Activated CD4-positive, alpha-beta memory T cell treated with anti-CD3 and anti-CD28 coated beads for 36 hours (primary cell): ENCODE data around the gene CLDN7. TPM values are rescaled to one million over a fixed set of nuclear protein-coding genes. Genes with fewer than 3 reads are reported as not detected.

Experiments
- CTCF ChIA-PET: fragments of 350-600 bp; sonication (Branson Sonifier 250); formaldehyde crosslinking; loops from one replicate; lab custom pipeline; 2021; ENCODE audit warnings: antibody characterized with exemption, inconsistent platforms; lab: Charles Lee
- POLR2A ChIA-PET: fragments of 350-600 bp; sonication (Branson Sonifier 250); formaldehyde crosslinking; loops from one replicate; lab custom pipeline; 2021; ENCODE audit warnings: antibody characterized with exemption; lab: Charles Lee
- DNase-seq: peaks from one replicate; pipeline ENCODE4 v3.0.0-alpha.2; 2020
- H3K27ac Mint-ChIP-seq: one replicate; pipeline ENCODE4 v1.8.0; 2021; ENCODE audit warnings: mixed read lengths
- H3K27me3 Mint-ChIP-seq: one replicate; pipeline ENCODE4 v1.8.0; 2021; ENCODE audit warnings: mixed read lengths
- H3K36me3 Mint-ChIP-seq: one replicate; pipeline ENCODE4 v1.8.0; 2021; ENCODE audit warnings: mixed read lengths
- H3K4me1 Mint-ChIP-seq: one replicate; pipeline ENCODE4 v1.8.0; 2021; ENCODE audit warnings: low read depth, mixed read lengths
- H3K4me3 Mint-ChIP-seq: one replicate; pipeline ENCODE4 v1.8.0; 2021; ENCODE audit warnings: mild to moderate bottlenecking, mixed read lengths
- H3K9me3 Mint-ChIP-seq: one replicate; pipeline ENCODE4 v1.8.0; 2021; ENCODE audit warnings: mixed read lengths
- intact Hi-C: fragments of 100-400 bp; cut with micrococcal nuclease; formaldehyde crosslinking; loops from one replicate; pipeline ENCODE4 v1.15.1; 2023
- total RNA-seq, 2 experiments: library from RNA; stranded (reverse); gene quantifications; one replicate each; pipeline ENCODE4 v1.2.3, GENCODE V29; 2021

Gene CLDN7
- total RNA-seq, 2 experiments from 2014 or later = 1.5 to 1.6 TPM

DNA sequence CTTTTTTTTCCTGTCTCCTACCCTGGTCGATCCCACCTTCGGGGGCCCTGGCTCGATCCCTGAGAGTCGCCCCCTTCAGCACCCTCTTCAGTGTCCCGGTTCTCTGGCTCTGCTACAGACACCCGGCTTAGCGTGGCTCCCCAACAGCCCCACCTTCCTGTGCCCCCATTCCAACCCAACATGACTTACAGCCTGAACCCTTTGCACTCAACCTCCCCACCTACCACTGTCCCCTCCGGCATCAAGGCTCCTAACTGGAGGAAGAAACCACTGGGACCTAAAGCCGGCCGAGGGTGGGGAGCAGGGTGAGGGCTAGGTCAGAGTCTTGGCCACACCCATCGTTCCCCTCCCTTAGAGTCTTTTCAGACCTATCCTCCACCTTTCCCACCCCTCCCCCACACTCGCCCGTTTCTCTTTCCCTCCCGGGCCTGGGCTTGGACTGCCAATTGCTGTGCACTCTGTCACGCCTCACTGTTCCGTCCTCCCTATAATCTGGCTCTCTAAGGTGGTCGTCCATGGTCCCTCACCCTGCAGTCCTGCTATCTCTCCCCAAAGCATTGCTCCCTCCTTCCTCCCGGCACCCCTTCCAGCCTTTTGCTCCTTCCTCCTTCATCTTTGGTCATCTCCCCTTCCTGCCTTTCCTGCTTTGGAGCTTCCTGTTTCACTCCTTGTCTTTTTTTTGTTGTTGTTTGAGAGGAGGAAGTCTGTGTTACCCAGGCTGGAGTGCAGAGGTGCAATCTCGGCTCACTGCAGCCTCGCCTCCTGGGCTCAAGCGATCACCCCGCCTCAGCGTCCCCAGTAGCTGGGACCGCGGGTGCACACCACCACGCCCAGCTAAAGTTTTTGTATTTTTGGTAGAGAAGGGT lies 890 bp upstream of the CLDN7 start:
- peaks cover 26% of the 10 kb centered on the region for H3K4me1 Mint-ChIP-seq
- H3K9me3 Mint-ChIP-seq = no peaks in the 10 kb centered on the region
- CTCF ChIA-PET = interaction anchor here (4.6 kb wide), 1 partner anchor 34 kb away, joined by 29 read pairs; no protein-coding TSS in a partner anchor
- intact Hi-C loops = no loop called here
- POLR2A ChIA-PET = no interaction called here
- H3K27me3 Mint-ChIP-seq = peaks cover 21% of the 10 kb centered on the region
- H3K4me3 Mint-ChIP-seq = peak overlapping the region; percentile 52
- H3K27ac Mint-ChIP-seq = no peak overlapping the region
- DNase-seq = peak; percentile 49
- H3K36me3 Mint-ChIP-seq = peaks cover 6% of the 10 kb centered on the region

DNA sequence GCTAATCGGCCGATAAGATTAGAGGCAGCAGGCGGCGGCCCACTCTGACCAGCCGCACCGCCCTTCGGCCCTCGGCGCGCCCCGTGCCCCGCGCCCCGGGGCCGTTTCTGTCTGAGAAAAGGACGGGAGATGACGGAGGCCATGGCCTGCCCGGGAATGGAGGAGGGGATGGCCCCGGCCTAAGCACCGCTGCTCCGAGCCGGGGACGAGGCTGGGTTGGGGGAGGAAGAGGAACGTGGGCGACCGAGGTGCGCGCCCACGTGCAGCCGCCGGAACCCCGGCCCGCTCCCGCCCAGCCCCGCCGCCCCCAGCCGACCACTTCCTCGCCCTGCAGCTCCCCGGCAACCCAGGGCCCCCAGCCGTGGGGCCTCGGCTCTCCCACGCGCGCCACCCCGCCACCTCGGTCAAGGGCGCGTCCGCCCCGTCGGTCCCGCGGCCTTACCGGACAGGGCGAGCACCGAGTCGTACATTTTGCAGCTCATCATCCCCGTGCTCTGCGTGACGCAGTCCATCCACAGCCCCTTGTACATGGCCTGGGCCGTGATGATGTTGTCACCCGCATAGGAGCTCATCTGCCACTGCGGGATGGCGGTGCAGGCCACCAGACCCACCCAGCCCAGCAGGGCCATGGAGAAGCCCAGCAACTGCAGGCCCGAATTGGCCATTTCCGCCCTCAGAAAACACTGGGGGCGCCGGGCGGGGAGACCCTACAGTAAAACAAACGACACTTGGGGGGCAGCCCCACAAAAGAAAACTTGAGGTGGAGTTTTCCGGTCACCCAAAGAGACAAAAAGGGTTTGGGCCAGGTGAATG lies 693 bp downstream of the CLDN7 start:
- Mint-ChIP-seq H3K9me3 (no peaks in the 10 kb centered on the region), H3K36me3 (peaks cover 10% of the 10 kb centered on the region), H3K4me1 (peaks cover 26% of the 10 kb centered on the region), H3K27me3 (peaks cover 18% of the 10 kb centered on the region), H3K4me3 (peak overlapping the region; percentile 53), H3K27ac (peak overlapping the region; percentile 28)
- ChIA-PET POLR2A (interaction anchor here (1.1 kb wide), 1 partner anchor 10 kb away, joined by 3 read pairs; the partner anchor contains the start of gene CTDNEP1), CTCF (interaction anchor here (0.6 kb wide), 1 partner anchor 426 kb away, joined by 3 read pairs; the partner anchor contains the start of gene TP53)
- DNase-seq = peak; percentile 33
- intact Hi-C loops = no loop called here

DNA sequence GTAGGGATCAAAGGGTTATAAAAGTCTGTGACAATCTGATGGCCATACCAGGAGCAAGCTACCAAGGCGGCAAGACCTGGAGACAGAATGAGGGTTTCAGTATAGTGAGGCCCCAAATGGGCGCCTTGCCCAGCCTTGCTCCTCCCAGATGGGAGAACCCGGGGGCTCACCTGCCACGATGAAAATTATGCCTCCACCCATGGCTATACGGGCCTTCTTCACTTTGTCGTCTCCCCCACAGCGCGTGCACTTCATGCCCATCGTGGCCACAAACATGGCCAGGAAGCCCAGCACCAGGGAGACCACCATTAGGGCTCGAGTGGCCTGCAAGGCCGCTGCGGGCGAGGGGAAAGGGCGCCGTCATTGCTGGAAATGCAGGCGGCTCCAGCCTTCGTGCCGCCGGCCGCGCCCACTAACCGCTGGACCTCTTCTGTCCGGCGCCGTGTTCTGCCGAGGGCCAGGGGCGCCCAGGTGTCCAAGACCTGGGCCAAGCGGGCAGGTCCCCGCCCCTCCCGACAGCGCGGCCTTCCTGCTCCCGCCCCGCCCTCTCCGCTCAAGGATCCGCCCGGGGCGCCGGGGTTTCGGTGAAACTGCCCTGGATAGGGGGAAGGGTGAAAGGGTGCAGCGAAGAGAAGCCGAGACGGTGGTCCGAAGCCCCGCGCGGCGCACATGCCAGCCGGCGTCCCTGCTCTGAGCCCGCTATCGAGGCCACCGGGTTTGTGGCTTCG lies 1.5 kb downstream of the CLDN7 start:
- Mint-ChIP-seq H3K27me3 (peaks cover 18% of the 10 kb centered on the region), H3K9me3 (no peaks in the 10 kb centered on the region), H3K4me1 (peaks cover 26% of the 10 kb centered on the region), H3K36me3 (peaks cover 14% of the 10 kb centered on the region), H3K27ac (no peak overlapping the region), H3K4me3 (peak overlapping the region; percentile 12)
- DNase-seq = peak; percentile 35
- POLR2A ChIA-PET = interaction anchor here (1.1 kb wide), 1 partner anchor 9 kb away, joined by 3 read pairs; the partner anchor contains the start of gene CTDNEP1
- CTCF ChIA-PET = interaction anchor here (0.8 kb wide), 1 partner anchor 10 kb away, joined by 3 read pairs; no protein-coding TSS in a partner anchor
- intact Hi-C loops = no loop called here

DNA sequence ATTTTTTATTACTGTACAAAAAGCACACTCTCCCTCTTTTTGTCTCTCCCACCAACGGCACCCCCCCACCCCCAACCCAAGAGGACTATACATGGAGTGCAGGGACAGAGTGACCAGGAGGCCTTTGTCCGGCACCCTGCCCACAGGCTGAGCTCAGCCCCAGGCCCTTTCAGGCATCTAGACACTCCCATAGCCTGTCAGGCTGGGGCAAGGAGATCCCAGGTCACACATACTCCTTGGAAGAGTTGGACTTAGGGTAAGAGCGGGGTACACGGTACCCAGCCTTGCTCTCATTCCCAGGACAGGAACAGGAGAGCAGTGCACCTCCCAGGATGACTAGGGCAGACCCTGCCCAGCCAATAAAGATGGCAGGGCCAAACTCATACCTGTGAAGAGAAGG lies 2.1 kb downstream of the CLDN7 start:
- ChIA-PET CTCF (interaction anchor here (0.8 kb wide), 1 partner anchor 10 kb away, joined by 3 read pairs; no protein-coding TSS in a partner anchor), POLR2A (interaction anchor here (1.1 kb wide), 1 partner anchor 23 kb away, joined by 4 read pairs; no protein-coding TSS in a partner anchor)
- H3K9me3 Mint-ChIP-seq = no peaks in the 10 kb centered on the region
- H3K36me3 Mint-ChIP-seq = peaks cover 14% of the 10 kb centered on the region
- H3K4me3 Mint-ChIP-seq = peak overlapping the region; percentile 23
- H3K27ac Mint-ChIP-seq = no peak overlapping the region
- peaks cover 18% of the 10 kb centered on the region for H3K27me3 Mint-ChIP-seq
- DNase-seq = peak; percentile 9
- H3K4me1 Mint-ChIP-seq = peaks cover 26% of the 10 kb centered on the region
- intact Hi-C loops = no loop called here

DNA sequence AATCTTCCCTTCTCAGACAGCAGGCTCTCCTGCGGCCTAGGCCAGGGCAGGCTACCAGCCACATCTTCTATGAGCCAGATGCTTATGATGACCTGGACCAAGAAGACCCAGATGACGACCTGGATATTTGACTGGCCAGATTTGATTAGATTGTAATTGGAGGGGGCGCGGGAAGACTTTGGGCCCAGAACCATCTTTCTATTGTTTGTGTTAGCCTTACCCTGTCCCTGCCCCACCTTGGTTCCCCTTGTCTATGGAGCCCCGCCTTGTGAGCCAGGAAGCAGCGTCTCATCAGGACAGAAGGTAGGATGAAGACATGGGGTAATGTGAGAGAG lies 2.8 kb downstream of the CLDN7 start:
- intact Hi-C loops = no loop called here
- POLR2A ChIA-PET = interaction anchor here (1.1 kb wide), 1 partner anchor 23 kb away, joined by 4 read pairs; no protein-coding TSS in a partner anchor
- Mint-ChIP-seq H3K27me3 (peaks cover 18% of the 10 kb centered on the region), H3K4me3 (no peak overlapping the region), H3K27ac (peak overlapping the region; percentile 6), H3K36me3 (peaks cover 20% of the 10 kb centered on the region), H3K9me3 (no peaks in the 10 kb centered on the region), H3K4me1 (peaks cover 26% of the 10 kb centered on the region)
- CTCF ChIA-PET = no interaction called here
- no peak for DNase-seq

DNA sequence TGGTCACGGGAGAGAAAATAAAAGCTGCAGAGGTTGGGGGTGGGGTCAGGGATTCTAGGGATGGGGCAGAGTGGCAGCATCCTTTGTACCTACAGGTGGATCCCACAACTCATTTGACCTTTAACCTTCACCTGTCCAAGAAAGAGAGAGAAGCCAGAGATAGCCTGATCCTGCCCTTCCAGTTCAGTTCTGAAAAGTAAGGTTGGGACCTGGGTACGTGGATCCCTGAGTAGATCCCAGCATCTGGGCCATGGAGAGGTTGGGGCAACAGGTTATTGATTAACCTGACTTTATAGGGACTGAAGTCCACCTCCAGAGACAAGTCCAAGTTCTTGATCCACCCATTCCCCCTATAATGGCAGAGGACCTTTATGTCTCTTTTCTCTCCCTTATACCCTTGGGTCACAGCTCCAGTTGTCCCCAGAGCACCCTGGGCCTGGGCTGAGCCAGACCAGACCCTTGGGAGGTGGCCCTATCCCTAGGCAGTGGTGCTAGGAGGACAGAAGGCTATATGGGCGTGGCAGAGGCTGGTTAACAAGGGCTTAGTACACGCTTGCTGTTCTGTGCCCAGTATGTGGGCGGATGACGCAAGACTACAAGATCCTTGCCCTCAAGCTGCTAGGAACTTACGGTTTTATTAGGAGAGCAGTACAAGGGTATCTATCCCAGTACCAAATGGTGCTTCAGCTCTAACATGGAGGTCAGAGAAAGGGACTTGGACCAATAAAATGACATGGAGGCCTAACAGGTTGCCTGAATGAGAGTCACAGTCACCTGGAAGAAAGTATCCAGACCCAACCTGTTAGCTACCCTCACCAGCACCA lies 3.3 kb downstream of the CLDN7 start:
- peak; percentile 46 for DNase-seq
- Mint-ChIP-seq H3K9me3 (no peaks in the 10 kb centered on the region), H3K27ac (peak overlapping the region; percentile 6), H3K4me1 (peaks cover 28% of the 10 kb centered on the region), H3K27me3 (peaks cover 16% of the 10 kb centered on the region), H3K36me3 (peaks cover 24% of the 10 kb centered on the region), H3K4me3 (no peak overlapping the region)
- intact Hi-C loops = no loop called here
- POLR2A ChIA-PET = interaction anchor here (1.1 kb wide), 1 partner anchor 24 kb away, joined by 4 read pairs; no protein-coding TSS in a partner anchor
- CTCF ChIA-PET = no interaction called here

DNA sequence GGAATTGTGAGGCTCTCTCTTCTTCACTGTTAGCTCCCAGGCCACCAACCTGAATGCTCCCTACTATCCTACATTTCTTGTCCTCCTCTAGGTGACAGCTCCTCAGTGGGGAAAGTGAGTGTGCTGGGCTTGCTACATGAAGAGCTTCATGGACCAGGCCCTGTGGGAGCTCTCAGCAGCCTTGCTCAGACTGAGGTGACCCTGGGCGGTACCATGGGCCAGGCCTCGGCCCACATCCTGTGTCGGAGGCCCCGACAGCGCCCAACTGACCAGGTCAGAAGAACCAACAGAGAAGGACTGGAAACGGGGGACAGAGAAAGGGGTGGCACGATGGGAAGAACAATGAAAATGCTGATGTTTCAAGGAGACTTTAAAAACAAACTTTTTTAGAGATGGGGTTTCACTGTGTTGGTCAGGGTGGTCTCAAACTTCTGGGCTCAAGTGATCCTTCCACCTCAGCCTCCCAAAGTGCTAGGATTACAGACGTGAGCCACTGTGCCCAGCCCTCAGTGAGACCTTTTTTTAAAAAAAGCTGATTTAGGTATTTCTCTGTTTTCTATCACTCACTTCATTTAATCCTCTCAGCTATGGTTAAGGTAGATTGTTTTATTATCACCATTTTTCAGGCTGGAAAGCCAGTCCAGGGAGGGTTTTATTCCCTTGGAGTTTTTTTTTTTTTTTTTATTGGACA lies 5.4 kb downstream of the CLDN7 start:
- Mint-ChIP-seq H3K9me3 (no peaks in the 10 kb centered on the region), H3K27me3 (peaks cover 3% of the 10 kb centered on the region), H3K4me1 (peaks cover 24% of the 10 kb centered on the region), H3K36me3 (peaks cover 30% of the 10 kb centered on the region), H3K27ac (peak overlapping the region; percentile 43), H3K4me3 (no peak overlapping the region)
- intact Hi-C loops = no loop called here
- ChIA-PET POLR2A (no interaction called here), CTCF (interaction anchor here (1.1 kb wide), 1 partner anchor 40 kb away, joined by 3 read pairs; no protein-coding TSS in a partner anchor)
- no peak for DNase-seq

DNA sequence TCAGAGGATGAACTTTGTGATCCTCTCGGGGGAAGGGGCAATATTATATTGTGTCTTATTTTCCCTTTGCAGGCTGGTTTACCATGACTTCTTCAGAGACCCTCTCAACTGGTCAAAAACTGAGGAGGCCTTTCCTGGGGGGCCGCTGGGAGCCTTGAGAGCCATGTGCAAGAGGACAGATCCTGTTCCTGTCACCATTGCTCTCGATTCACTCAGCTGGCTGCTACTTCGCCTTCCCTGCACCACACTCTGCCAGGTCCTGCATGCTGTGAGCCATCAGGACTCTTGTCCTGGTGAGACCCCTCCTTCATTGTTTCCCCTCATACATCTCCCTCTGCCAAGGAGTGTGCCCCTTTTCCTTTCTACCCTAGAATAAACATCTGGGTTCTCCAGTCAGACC lies 7.8 kb downstream of the CLDN7 start:
- ChIA-PET CTCF (no interaction called here), POLR2A (interaction anchor here (0.6 to 0.9 kb wide), 2 partner anchors 10 to 293 kb away, joined by 3 read pairs; no protein-coding TSS in a partner anchor)
- Mint-ChIP-seq H3K9me3 (no peaks in the 10 kb centered on the region), H3K27ac (no peak overlapping the region), H3K4me3 (no peak overlapping the region), H3K27me3 (no peaks in the 10 kb centered on the region), H3K4me1 (peaks cover 34% of the 10 kb centered on the region), H3K36me3 (peaks cover 34% of the 10 kb centered on the region)
- no peak for DNase-seq
- intact Hi-C loops = loop anchor here (5.0 kb wide), 3 partner anchors 183 to 433 kb away; partner anchors contain the start of genes FGF11, TMEM102, TP53 and WRAP53

DNA sequence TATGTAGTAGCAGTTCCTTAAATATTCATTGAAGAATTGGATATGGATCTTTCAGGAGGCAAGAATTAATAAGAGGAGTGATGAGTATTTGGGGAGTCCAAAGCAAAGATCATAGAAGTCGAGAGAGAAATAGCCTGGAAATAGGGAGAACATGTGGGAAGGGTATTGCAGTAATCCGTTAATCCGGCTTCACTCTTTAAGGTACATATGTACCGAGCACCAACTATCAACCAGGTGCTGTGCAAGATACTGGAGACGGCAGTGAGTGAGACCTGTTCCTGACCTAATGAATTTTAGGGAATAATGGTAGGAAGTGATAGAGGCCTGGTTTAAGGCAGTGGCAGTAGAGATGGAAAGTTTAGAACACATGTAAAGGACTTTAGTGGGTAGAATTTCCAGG lies 9.2 kb downstream of the CLDN7 start:
- ChIA-PET CTCF (no interaction called here), POLR2A (no interaction called here)
- peaks cover 40% of the 10 kb centered on the region for H3K4me1 Mint-ChIP-seq
- H3K4me3 Mint-ChIP-seq = peak overlapping the region; percentile 85
- peak overlapping the region; percentile 100 for H3K27ac Mint-ChIP-seq
- intact Hi-C loops = loop anchor here (2.0 to 5.0 kb wide), 4 partner anchors 184 to 434 kb away; partner anchors contain the start of genes FGF11, TMEM102, TP53 and WRAP53
- H3K9me3 Mint-ChIP-seq = no peaks in the 10 kb centered on the region
- H3K36me3 Mint-ChIP-seq = peaks cover 28% of the 10 kb centered on the region
- H3K27me3 Mint-ChIP-seq = no peaks in the 10 kb centered on the region
- no peak for DNase-seq
